ENCODE measurements around the gene SFSWAP. TPM values are rescaled to one million over a fixed set of nuclear protein-coding genes. Genes with fewer than 3 reads are reported as not detected.

The SFSWAP gene
- total RNA-seq, 4 donors from 2014 or later = 49.8 to 88.8 (median 71.3) TPM

GRCh38 chr12:131830914-131831571 is 120.2 kb downstream of the SFSWAP start:
- no peak for TF ChIP-seq CTCF (IDR thresholded peaks at IDR 0.05)
- TF ChIP-seq POLR2A (IDR thresholded peaks at IDR 0.05) = no peak
- TF ChIP-seq EP300 (IDR thresholded peaks at IDR 0.05) = no peak
- DNase-seq (ENCODE audit: low spot score in 2 of 2) = no peak
- H3K27me3 ChIP-seq = peaks cover 0 to 39% of the 10 kb centered on the region in 2 donors
- peak overlapping the region; percentile 38 to 78 (median 58) for H3K4me3 ChIP-seq
- H3K9me3 ChIP-seq = no peaks in the 10 kb centered on the region
- no peaks in the 10 kb centered on the region for H3K36me3 ChIP-seq
- H3K27ac ChIP-seq = peak overlapping the region; percentile 61 to 88 (median 74)
- peaks cover 0 to 70% (median 15%) of the 10 kb centered on the region in 4 donors for H3K4me1 ChIP-seq
- 1 to 4% methylated on average over 29 to 33 of the region's 33 CpGs for WGBS, 2 donors

- H3K4me1 ChIP-seq = peaks cover 0 to 70% (median 15%) of the 10 kb centered on the region in 4 donors
- no peaks in the 10 kb centered on the region for H3K9me3 ChIP-seq
- DNase-seq (ENCODE audit: low spot score in 2 of 2) = no peak
- H3K27me3 ChIP-seq = peaks cover 0 to 39% of the 10 kb centered on the region in 2 donors
- no peak for TF ChIP-seq CTCF (IDR thresholded peaks at IDR 0.05)
- TF ChIP-seq EP300 (IDR thresholded peaks at IDR 0.05) = no peak
- no peak for TF ChIP-seq POLR2A (IDR thresholded peaks at IDR 0.05)
- no peaks in the 10 kb centered on the region for H3K36me3 ChIP-seq
- peak overlapping the region; percentile 38 to 78 (median 58) for H3K4me3 ChIP-seq
- WGBS, 2 donors = 18 to 24% methylated on average over 8 to 10 of the region's 16 CpGs
- H3K27ac ChIP-seq = peak overlapping the region; percentile 61 to 88 (median 74)
Measured at GRCh38 chr12:131831635-131832041, 120.7 kb downstream of the SFSWAP start.

GRCh38 chr12:131832321-131833231 is 121.7 kb downstream of the SFSWAP start:
- H3K9me3 ChIP-seq = no peaks in the 10 kb centered on the region
- peak overlapping the region; percentile 10 to 78 (median 25) for H3K4me3 ChIP-seq
- H3K36me3 ChIP-seq = no peaks in the 10 kb centered on the region
- peak in 1 of 2 donors; percentile 38 for DNase-seq (ENCODE audit: low spot score in 2 of 2)
- 35 to 36% methylated on average over 26 to 31 of the region's 31 CpGs for WGBS, 2 donors
- peak overlapping the region in 3 of 4 donors; percentile 51 to 82 (median 82) for H3K27ac ChIP-seq
- peaks cover 0 to 39% of the 10 kb centered on the region in 2 donors for H3K27me3 ChIP-seq
- TF ChIP-seq POLR2A (IDR thresholded peaks at IDR 0.05) (no peak), EP300 (IDR thresholded peaks at IDR 0.05) (no peak), CTCF (IDR thresholded peaks at IDR 0.05) (no peak)
- peaks cover 0 to 68% (median 15%) of the 10 kb centered on the region in 4 donors for H3K4me1 ChIP-seq

- Histone ChIP-seq H3K9me3 (no peaks in the 10 kb centered on the region), H3K4me1 (peaks cover 0 to 61% (median 13%) of the 10 kb centered on the region in 4 donors), H3K27ac (peak overlapping the region in 2 of 4 donors; percentile 4 to 82), H3K36me3 (no peaks in the 10 kb centered on the region), H3K4me3 (no peak overlapping the region), H3K27me3 (peaks cover 0 to 39% of the 10 kb centered on the region in 2 donors)
- no peak for DNase-seq (ENCODE audit: low spot score in 2 of 2)
- WGBS, 2 donors = 74 to 75% methylated on average over 23 of the region's 23 CpGs
- TF ChIP-seq EP300 (IDR thresholded peaks at IDR 0.05) = no peak
- no peak for TF ChIP-seq CTCF (IDR thresholded peaks at IDR 0.05)
- TF ChIP-seq POLR2A (IDR thresholded peaks at IDR 0.05) = no peak
Measured at GRCh38 chr12:131833288-131833895, 122.5 kb downstream of the SFSWAP start.

Data from tibial nerve (tissue), 4 donors.